ENCODE results near the gene SMIM15. TPM values are rescaled to one million over a fixed set of nuclear protein-coding genes. Genes with fewer than 3 reads are reported as not detected.

Gene SMIM15
- polyA plus RNA-seq, 1 donor from 2014 or later, result 30.1 TPM

DNA sequence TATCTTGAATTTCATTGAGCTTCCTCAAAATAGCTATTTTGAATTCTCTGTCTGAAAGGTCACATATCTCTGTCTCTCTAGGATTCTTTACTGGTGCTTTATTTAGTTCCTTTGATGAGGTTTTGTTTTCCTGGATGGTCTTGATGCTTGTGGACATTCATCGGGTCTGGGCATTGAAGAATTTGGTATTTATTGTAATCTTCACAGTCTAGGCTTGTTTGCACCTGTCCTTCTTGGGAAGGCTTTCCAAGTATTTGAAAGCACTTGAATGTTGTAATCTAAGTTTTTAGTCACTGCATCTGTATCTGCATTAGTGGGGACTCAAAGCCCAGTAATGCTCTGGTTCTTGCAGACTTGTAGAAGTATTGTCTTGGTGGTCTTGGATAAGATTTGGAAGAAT is 47.8 kb downstream of the SMIM15 start:
- no peaks in the 10 kb centered on the region for H4K20me1 ChIP-seq (ENCODE audit: insufficient read depth)
- TF ChIP-seq SMC3 (conservative IDR thresholded peaks at IDR 0.05; ENCODE audit: poor library complexity) (no peak), TAF1 (IDR thresholded peaks at IDR 0.05; ENCODE audit: low read depth) (no peak), RAD21 (conservative IDR thresholded peaks at IDR 0.05) (no peak), POLR2AphosphoS5 (IDR thresholded peaks at IDR 0.05) (no peak), EP300 (conservative IDR thresholded peaks at IDR 0.05; ENCODE audit: poor library complexity, severe bottlenecking) (no peak), MXI1 (conservative IDR thresholded peaks at IDR 0.05; ENCODE audit: poor library complexity, severe bottlenecking) (no peak), EZH2 (IDR thresholded peaks at IDR 0.05; ENCODE audit: borderline replicate concordance, insufficient read depth, low read length, poor library complexity, severe bottlenecking) (no peak)
- TF ChIP-seq, protein P1, sequence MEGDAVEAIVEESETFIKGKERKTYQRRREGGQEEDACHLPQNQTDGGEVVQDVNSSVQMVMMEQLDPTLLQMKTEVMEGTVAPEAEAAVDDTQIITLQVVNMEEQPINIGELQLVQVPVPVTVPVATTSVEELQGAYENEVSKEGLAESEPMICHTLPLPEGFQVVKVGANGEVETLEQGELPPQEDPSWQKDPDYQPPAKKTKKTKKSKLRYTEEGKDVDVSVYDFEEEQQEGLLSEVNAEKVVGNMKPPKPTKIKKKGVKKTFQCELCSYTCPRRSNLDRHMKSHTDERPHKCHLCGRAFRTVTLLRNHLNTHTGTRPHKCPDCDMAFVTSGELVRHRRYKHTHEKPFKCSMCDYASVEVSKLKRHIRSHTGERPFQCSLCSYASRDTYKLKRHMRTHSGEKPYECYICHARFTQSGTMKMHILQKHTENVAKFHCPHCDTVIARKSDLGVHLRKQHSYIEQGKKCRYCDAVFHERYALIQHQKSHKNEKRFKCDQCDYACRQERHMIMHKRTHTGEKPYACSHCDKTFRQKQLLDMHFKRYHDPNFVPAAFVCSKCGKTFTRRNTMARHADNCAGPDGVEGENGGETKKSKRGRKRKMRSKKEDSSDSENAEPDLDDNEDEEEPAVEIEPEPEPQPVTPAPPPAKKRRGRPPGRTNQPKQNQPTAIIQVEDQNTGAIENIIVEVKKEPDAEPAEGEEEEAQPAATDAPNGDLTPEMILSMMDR (IDR thresholded peaks at IDR 0.05; ENCODE audit: poor library complexity, severe bottlenecking), result no peak
- TF ChIP-seq, protein P2, sequence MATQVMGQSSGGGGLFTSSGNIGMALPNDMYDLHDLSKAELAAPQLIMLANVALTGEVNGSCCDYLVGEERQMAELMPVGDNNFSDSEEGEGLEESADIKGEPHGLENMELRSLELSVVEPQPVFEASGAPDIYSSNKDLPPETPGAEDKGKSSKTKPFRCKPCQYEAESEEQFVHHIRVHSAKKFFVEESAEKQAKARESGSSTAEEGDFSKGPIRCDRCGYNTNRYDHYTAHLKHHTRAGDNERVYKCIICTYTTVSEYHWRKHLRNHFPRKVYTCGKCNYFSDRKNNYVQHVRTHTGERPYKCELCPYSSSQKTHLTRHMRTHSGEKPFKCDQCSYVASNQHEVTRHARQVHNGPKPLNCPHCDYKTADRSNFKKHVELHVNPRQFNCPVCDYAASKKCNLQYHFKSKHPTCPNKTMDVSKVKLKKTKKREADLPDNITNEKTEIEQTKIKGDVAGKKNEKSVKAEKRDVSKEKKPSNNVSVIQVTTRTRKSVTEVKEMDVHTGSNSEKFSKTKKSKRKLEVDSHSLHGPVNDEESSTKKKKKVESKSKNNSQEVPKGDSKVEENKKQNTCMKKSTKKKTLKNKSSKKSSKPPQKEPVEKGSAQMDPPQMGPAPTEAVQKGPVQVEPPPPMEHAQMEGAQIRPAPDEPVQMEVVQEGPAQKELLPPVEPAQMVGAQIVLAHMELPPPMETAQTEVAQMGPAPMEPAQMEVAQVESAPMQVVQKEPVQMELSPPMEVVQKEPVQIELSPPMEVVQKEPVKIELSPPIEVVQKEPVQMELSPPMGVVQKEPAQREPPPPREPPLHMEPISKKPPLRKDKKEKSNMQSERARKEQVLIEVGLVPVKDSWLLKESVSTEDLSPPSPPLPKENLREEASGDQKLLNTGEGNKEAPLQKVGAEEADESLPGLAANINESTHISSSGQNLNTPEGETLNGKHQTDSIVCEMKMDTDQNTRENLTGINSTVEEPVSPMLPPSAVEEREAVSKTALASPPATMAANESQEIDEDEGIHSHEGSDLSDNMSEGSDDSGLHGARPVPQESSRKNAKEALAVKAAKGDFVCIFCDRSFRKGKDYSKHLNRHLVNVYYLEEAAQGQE (IDR thresholded peaks at IDR 0.05; ENCODE audit: borderline replicate concordance), result no peak
- H3K27ac ChIP-seq (ENCODE audit: low read length), result no peak overlapping the region
- H3K79me2 ChIP-seq (replicated peaks; ENCODE audit: insufficient read depth, low read length), result no peaks in the 10 kb centered on the region
- H3K4me3 ChIP-seq (ENCODE audit: low read length), result no peak overlapping the region
- no peak overlapping the region for H3K9ac ChIP-seq (ENCODE audit: low read length)
- no peaks in the 10 kb centered on the region for H3F3A ChIP-seq (ENCODE audit: insufficient read depth, low read length, poor library complexity, severe bottlenecking)
- H3K36me3 ChIP-seq (ENCODE audit: insufficient read depth, low read length), result no peaks in the 10 kb centered on the region
- H3K27me3 ChIP-seq (ENCODE audit: insufficient read depth, low read depth, low read length), result no peaks in the 10 kb centered on the region
- H3K4me2 ChIP-seq (ENCODE audit: low read length), result no peak overlapping the region
- H2AFZ ChIP-seq (ENCODE audit: low read depth, low read length), result no peak overlapping the region
- no peaks in the 10 kb centered on the region for H3K9me3 ChIP-seq (ENCODE audit: low read length)
- H3K9me2 ChIP-seq (ENCODE audit: insufficient read depth, low read length), result no peaks in the 10 kb centered on the region

Other genes with a start within 250 kb of the SMIM15 start
- gene ERCC8, start 217.4 kb downstream of the SMIM15 start, polyA plus RNA-seq, result 39.2 and 48.0 TPM in 2 replicates
- gene NDUFAF2, start 217.3 kb downstream of the SMIM15 start, polyA plus RNA-seq, result 29.0 and 53.6 TPM in 2 replicates
- 43.6 and 43.8 TPM in 2 replicates for gene ZSWIM6, start 169.8 kb upstream of the SMIM15 start, polyA plus RNA-seq

Data from neural cell (in vitro differentiated cells).